Measurements from ENCODE around the gene OR10AG1.

DNA sequence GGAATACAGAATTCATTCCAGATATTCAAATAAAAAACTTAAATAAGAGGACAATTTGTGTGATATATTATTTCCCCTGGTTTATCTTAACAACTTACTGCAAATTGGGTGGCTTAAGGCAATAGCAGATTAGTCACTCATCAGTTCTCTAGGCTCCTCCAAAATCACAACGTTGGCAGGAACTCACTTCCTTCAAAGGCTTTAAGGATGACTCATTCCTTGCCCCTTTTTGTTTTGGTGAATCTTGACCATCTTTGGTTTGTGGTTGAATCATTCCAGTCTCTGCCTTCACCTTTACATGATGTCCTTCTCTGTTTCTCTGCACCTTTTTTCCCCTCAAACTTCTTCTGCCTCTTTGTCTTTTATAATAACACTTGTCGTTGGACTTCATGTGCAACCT is 3.4 kb downstream of the OR10AG1 start:
- TF ChIP-seq, protein P1, sequence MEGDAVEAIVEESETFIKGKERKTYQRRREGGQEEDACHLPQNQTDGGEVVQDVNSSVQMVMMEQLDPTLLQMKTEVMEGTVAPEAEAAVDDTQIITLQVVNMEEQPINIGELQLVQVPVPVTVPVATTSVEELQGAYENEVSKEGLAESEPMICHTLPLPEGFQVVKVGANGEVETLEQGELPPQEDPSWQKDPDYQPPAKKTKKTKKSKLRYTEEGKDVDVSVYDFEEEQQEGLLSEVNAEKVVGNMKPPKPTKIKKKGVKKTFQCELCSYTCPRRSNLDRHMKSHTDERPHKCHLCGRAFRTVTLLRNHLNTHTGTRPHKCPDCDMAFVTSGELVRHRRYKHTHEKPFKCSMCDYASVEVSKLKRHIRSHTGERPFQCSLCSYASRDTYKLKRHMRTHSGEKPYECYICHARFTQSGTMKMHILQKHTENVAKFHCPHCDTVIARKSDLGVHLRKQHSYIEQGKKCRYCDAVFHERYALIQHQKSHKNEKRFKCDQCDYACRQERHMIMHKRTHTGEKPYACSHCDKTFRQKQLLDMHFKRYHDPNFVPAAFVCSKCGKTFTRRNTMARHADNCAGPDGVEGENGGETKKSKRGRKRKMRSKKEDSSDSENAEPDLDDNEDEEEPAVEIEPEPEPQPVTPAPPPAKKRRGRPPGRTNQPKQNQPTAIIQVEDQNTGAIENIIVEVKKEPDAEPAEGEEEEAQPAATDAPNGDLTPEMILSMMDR (IDR thresholded peaks at IDR 0.05; ENCODE audit: low read depth, low read length, poor library complexity, severe bottlenecking): no peak
- no peak for TF ChIP-seq EZH2phosphoT487 (IDR thresholded peaks at IDR 0.05; ENCODE audit: borderline replicate concordance, low read length)
